GM12801 (cell line): ENCODE data around the gene MORF4L2.

Experiments used
- TF ChIP-seq, protein P1 (sequence below): IDR thresholded peaks from one replicate; pipeline ENCODE4 v1.5.1; 2011; ENCODE audit warnings: control low read depth; ENCODE audit not compliant: insufficient read length; ENCODE audit errors: extremely low read depth

Gene MORF4L2

DNA sequence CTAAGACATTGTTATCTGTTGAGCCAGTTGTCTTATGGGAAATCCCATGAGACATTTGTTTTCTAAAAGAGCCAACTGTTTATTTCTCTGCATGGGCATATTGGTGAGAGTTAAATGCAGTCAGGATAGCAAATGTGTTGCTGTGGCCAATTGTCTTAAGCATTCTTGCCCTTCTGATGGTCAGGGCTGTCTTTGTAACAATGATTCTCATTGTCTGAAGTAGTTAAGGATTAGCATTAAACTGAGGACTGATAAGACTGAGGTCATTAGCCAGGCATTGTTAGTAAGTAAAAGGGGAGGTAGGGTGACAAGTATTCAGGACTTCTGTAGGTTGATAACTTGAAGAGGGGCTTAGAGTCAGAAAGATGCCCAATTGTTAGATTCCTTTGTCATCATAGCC lies 11.2 kb upstream of the MORF4L2 start:
- TF ChIP-seq, protein P1, sequence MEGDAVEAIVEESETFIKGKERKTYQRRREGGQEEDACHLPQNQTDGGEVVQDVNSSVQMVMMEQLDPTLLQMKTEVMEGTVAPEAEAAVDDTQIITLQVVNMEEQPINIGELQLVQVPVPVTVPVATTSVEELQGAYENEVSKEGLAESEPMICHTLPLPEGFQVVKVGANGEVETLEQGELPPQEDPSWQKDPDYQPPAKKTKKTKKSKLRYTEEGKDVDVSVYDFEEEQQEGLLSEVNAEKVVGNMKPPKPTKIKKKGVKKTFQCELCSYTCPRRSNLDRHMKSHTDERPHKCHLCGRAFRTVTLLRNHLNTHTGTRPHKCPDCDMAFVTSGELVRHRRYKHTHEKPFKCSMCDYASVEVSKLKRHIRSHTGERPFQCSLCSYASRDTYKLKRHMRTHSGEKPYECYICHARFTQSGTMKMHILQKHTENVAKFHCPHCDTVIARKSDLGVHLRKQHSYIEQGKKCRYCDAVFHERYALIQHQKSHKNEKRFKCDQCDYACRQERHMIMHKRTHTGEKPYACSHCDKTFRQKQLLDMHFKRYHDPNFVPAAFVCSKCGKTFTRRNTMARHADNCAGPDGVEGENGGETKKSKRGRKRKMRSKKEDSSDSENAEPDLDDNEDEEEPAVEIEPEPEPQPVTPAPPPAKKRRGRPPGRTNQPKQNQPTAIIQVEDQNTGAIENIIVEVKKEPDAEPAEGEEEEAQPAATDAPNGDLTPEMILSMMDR, result no peak

DNA sequence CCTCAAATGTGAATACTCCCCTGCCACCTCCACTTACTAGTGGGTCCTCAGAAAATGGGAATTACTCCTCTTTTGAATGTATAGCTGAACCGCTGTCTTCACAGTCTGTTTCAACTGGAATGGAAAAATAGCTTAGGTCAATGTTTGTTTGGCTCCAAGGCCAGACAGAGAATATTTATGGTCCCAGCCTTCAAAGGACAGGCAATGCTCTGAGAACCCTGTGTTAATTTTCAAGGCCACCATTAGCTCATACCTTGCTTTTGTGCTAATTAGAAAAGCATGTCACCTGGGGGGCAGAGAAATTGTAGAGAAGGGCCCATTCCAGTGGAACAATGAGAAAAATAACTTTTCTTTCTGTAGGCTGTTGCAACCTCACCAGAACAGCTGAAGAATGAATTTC lies 4.6 kb upstream of the MORF4L2 start:
- TF ChIP-seq, protein P1, result no peak

DNA sequence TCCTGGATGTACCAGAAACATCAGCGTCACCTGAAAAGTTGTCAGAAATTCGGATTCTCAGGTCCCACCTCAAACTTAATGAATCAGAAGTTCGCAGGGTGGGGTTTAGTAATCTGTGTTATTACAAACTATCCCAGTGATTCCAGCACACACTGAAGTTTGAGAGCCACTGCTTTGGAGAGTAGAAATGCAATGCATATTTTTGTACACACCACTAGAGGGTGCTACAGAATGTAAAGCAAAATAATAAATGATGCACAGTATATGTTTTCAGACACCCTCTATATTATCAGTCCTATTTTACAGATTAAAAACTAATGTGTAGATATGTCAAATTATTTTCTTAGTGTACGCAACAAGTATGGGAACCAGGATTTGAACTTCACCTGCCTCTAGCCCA lies 2.4 kb upstream of the MORF4L2 start:
- TF ChIP-seq, protein P1, result no peak

DNA sequence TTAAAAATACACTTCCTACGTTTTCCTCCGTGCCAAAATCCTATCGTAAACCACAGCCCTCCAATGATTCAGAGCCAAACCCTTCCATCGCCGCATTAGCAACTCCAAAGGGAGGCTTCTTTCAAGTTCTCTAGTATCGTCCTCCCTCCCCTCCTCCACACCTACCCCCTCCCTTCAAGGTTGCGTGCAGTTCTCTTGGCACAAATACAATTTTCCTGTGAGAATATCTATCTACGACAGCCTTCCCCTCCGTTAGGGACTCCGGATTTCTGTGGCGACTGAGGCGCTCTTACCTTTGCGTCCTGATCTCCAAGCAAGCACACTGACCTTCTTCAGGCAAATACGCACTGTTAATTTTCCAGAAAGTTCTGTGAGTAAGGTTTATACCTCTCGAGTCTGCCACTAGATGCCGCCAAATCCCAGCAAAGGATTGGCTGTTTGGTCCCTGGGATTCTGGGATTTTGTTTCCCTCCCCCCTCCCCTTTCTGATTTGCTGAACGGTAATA lies 1.2 kb upstream of the MORF4L2 start:
- TF ChIP-seq, protein P1, result no peak

DNA sequence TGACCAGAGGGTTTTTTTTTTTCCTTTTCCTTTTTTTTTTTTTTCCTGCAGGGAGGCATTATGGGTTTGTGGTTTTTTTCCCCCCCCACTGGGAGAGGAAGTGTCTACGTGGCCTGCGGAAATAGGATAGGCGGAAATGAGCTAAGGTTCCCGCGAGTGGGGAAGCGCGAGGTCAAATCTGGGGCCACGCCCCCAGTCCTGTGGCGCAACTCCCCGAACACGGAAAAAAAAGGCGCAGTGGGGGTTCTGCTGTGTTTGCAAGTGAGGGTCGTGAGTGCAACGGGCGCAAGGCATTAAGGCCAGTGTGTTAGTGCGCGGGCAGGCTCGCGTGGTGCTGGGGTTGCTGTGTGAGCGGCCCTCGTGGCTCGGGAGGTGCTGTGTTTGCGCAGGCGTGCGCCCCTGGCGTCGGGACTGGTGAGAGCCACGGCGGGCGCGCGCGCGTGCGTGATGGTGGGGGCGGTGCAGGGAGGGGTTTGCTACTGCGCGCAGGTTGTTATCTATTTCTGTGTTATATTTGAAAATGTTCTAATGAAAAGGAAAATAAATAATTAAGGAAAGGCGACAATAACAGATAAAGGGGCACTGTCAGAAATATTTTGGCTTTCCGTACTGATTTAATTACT lies 685 bp upstream of the MORF4L2 start:
- TF ChIP-seq, protein P1, result no peak

DNA sequence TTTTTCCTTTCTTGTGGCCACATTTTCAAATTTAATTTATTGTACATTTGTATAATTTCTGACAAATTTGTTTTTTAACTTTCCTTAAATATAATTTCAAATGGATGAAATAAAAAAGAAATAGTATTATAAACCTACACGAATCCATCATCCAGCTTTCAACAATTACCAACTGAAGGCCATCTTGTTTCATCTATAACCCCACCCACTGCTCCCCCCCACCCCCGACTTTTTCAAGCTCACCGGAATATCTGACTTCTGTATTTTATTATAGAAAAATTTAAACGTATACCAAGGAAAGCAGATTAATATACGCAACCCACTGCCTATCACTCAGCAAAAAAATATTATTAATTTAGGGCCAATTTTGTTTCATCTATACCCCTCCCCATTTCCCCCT lies 1.1 kb downstream of the MORF4L2 start:
- TF ChIP-seq, protein P1, result no peak

DNA sequence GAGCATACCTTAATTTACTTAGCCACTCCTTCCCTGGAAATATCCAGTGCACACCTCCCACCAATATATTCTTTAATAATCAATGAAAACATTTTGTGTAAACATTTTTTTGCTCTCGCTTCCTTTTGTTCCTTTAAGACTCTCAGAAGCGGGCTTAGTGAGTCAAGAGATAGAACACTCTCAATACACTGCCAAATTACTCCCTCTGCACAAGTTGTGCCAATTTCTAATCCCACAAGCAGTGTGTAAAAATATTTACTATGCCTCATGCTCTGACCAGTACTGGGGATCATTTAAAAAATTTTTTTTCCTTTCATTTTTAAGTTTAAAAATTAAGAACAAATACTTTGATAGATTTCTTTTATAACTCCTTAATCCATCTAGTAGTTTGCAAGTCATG lies 5.1 kb downstream of the MORF4L2 start:
- TF ChIP-seq, protein P1, result no peak
